Measurements from ENCODE around the gene C8G. TPM values are rescaled to one million over a fixed set of nuclear protein-coding genes. Genes with fewer than 3 reads are reported as not detected.

C8G gene
- total and polyA plus RNA-seq, 2 of the 13 experiments (the other 11 are each of a cell fraction or from before 2014, with no cell fraction given) = 4.9 to 12.8 TPM

- peak; percentile 47; the same call in 1 of the 2 replicates for TF ChIP-seq TFDP1 (CRISPR knock-in tag; IDR thresholded peaks at IDR 0.05; ENCODE audit: borderline replicate concordance)
- TF ChIP-seq ZSCAN21 (CRISPR knock-in tag; IDR thresholded peaks at IDR 0.05; ENCODE audit: borderline replicate concordance) = no peak
- no peak for TF ChIP-seq ZBTB20 (CRISPR knock-in tag; IDR thresholded peaks at IDR 0.05; ENCODE audit: borderline replicate concordance, low read depth)
- peak; percentile 35; the same call in 1 of the 2 replicates for TF ChIP-seq ZNF792 (CRISPR knock-in tag; IDR thresholded peaks at IDR 0.05)
- TF ChIP-seq ZSCAN31 (CRISPR knock-in tag; IDR thresholded peaks at IDR 0.05; ENCODE audit: low read depth) = peak; percentile 72; the same call in 1 of the 2 replicates
- peak; percentile 90; the same call in 1 of the 2 replicates for TF ChIP-seq ZNF598 (CRISPR knock-in tag; IDR thresholded peaks at IDR 0.05; ENCODE audit: borderline replicate concordance)
- TF ChIP-seq MATR3 (CRISPR knock-in tag; IDR thresholded peaks at IDR 0.05) = no peak
- peak; percentile 33; the same call in 1 of the 2 replicates for TF ChIP-seq KAT7 (CRISPR knock-in tag; IDR thresholded peaks at IDR 0.05; ENCODE audit: borderline replicate concordance)
- TF ChIP-seq TARDBP (CRISPR knock-in tag; IDR thresholded peaks at IDR 0.05) = peak; percentile 16; the same call in 1 of the 2 replicates
- no peak for TF ChIP-seq ZNF33B (CRISPR knock-in tag; IDR thresholded peaks at IDR 0.05)
- TF ChIP-seq ZNF18 (CRISPR knock-in tag; IDR thresholded peaks at IDR 0.05; ENCODE audit: insufficient replicate concordance) = no peak
- TF ChIP-seq ZNF703 (CRISPR knock-in tag; IDR thresholded peaks at IDR 0.05; ENCODE audit: borderline replicate concordance) = 0 out of 2 replicates have a peak, but pooled peaks have one; percentile 2
- peak; percentile 69; the same call in 1 of the 2 replicates for TF ChIP-seq HNF4G (IDR thresholded peaks at IDR 0.05; ENCODE audit: borderline replicate concordance, low read depth, low read length)
- no peak for TF ChIP-seq HNF4G (CRISPR knock-in tag; IDR thresholded peaks at IDR 0.05; ENCODE audit: borderline replicate concordance, low read depth)
Observed at GRCh38 chr9:136944519-136945332, at the start of gene C8G, which contains the start of gene FBXW5 (continued).
